Tongue (tissue), 2 donors: ENCODE results near the gene GNAL. TPM values are rescaled to one million over a fixed set of nuclear protein-coding genes. Genes with fewer than 3 reads are reported as not detected.

ENCODE experiments used
- DNase-seq: peaks from one replicate; pipeline ENCODE4 v3.0.0-alpha.2; 2015
- total RNA-seq: library from RNA; depleted of rRNA; stranded (reverse); fragments of >200 nt; gene quantifications from one replicate; pipeline ENCODE4 v1.2.3, GENCODE V29; 2014

Gene GNAL
- total RNA-seq, 1 donor from 2014 or later = 3.9 TPM

GRCh38 chr18:11810379-11810778 is 121.3 kb downstream of the GNAL start:
- DNase-seq = no peak

- DNase-seq = no peak
Measured at GRCh38 chr18:11811009-11811408, 121.9 kb downstream of the GNAL start.

GRCh38 chr18:11817229-11817628 is 128.2 kb downstream of the GNAL start:
- DNase-seq = no peak

GRCh38 chr18:11818486-11819203 is 129.6 kb downstream of the GNAL start:
- DNase-seq = no peak

- DNase-seq = no peak
Measured at GRCh38 chr18:11819938-11820337, 130.9 kb downstream of the GNAL start.

GRCh38 chr18:11820697-11821096 is 131.6 kb downstream of the GNAL start:
- DNase-seq = no peak

GRCh38 chr18:11821208-11821607 is 132.1 kb downstream of the GNAL start:
- DNase-seq = no peak

- no peak for DNase-seq
Measured at GRCh38 chr18:11821643-11822237, 132.7 kb downstream of the GNAL start.

GRCh38 chr18:11823545-11823944 is 134.5 kb downstream of the GNAL start:
- no peak for DNase-seq

- DNase-seq = no peak
Measured at GRCh38 chr18:11826836-11827235, 137.8 kb downstream of the GNAL start.

GRCh38 chr18:11828786-11829432 is 139.8 kb downstream of the GNAL start:
- no peak for DNase-seq

GRCh38 chr18:11830585-11830984 is 141.5 kb downstream of the GNAL start:
- DNase-seq = no peak

GRCh38 chr18:11831921-11832320 is 142.9 kb downstream of the GNAL start:
- DNase-seq = no peak

GRCh38 chr18:11834772-11835171 is 145.7 kb downstream of the GNAL start:
- no peak for DNase-seq

- DNase-seq = no peak
Measured at GRCh38 chr18:11839556-11839955, 150.5 kb downstream of the GNAL start.

- no peak for DNase-seq
Measured at GRCh38 chr18:11840493-11840892, 151.4 kb downstream of the GNAL start.

GRCh38 chr18:11842562-11842961 is 153.5 kb downstream of the GNAL start:
- peak; percentile 46 for DNase-seq

GRCh38 chr18:11844436-11844835 is 155.4 kb downstream of the GNAL start:
- DNase-seq = no peak

GRCh38 chr18:11845654-11846053 is 156.6 kb downstream of the GNAL start:
- no peak for DNase-seq

- no peak for DNase-seq
Measured at GRCh38 chr18:11847811-11848210, 158.7 kb downstream of the GNAL start.

- no peak for DNase-seq
Measured at GRCh38 chr18:11849279-11849678, 160.2 kb downstream of the GNAL start.

GRCh38 chr18:11849841-11850634 is 161.0 kb downstream of the GNAL start:
- DNase-seq = peak; percentile 77

GRCh38 chr18:11850821-11851145 is 161.7 kb downstream of the GNAL start:
- DNase-seq = peak; percentile 88
